A673 (cell line): ENCODE measurements around the gene EMILIN2. TPM values are rescaled to one million over a fixed set of nuclear protein-coding genes. Genes with fewer than 3 reads are reported as not detected.

Experiments
- BruUV-seq: library from RNA; stranded (reverse); fragments of 400-500 nt; replicated peaks from 2 replicates; lab custom pipeline; 2021; lab: Mats Ljungman, UMichigan
- CTCF ChIA-PET: fragments of 300-600 bp; sonication (Branson Sonifier 250); formaldehyde crosslinking; loops from one replicate; lab custom pipeline; 2022; ENCODE audit warnings: antibody characterized with exemption; lab: Charles Lee
- POLR2A ChIA-PET: fragments of 300-600 bp; sonication (Branson Sonifier 250); formaldehyde crosslinking; loops from one replicate; lab custom pipeline; 2022; ENCODE audit warnings: antibody characterized with exemption; ENCODE audit not compliant: low non-redundant PET; lab: Charles Lee
- DNase-seq: peaks from one replicate; pipeline ENCODE4 v3.0.0-alpha.2; 2015; ENCODE audit warnings: low spot score
- H3K27ac ChIP-seq: fragments of 200-600 bp; sonication (generic); 2 replicates; pipeline ENCODE4 v1.5.1; 2016; ENCODE audit warnings: mixed run types, low read depth, mild to moderate bottlenecking, mixed read lengths, antibody characterized with exemption, low read length; ENCODE audit not compliant: poor library complexity, severe bottlenecking
- H3K27me3 ChIP-seq: fragments of 200-600 bp; sonication (generic); replicated peaks from 2 replicates; pipeline ENCODE4 v1.6.1; 2017; ENCODE audit warnings: mixed run types, low read depth, mild to moderate bottlenecking, mixed read lengths, antibody characterized with exemption, low read length; ENCODE audit not compliant: insufficient read depth, poor library complexity
- H3K36me3 ChIP-seq: fragments of 200-600 bp; sonication (generic); 2 replicates; pipeline ENCODE4 v1.6.1; 2016; ENCODE audit warnings: mixed run types, mild to moderate bottlenecking, mixed read lengths, antibody characterized with exemption, low read length; ENCODE audit not compliant: insufficient read depth, poor library complexity, severe bottlenecking
- H3K4me1 ChIP-seq: fragments of 200-600 bp; sonication (generic); 2 replicates; pipeline ENCODE4 v1.6.1; 2017; ENCODE audit warnings: mixed run types, mild to moderate bottlenecking, mixed read lengths, antibody characterized with exemption, low read length; ENCODE audit not compliant: insufficient read depth, poor library complexity, severe bottlenecking
- H3K4me3 ChIP-seq: fragments of 200-600 bp; sonication (generic); 2 replicates; pipeline ENCODE4 v1.5.1; 2016; ENCODE audit warnings: low read depth, mixed run types, mild to moderate bottlenecking, mixed read lengths, low read length; ENCODE audit not compliant: poor library complexity, severe bottlenecking
- H3K9me3 ChIP-seq: fragments of 200-600 bp; sonication (generic); 2 replicates; pipeline ENCODE4 v1.6.1; 2016; ENCODE audit warnings: mixed run types, low read depth, mild to moderate bottlenecking, mixed read lengths, antibody characterized with exemption, low read length; ENCODE audit not compliant: poor library complexity, severe bottlenecking
- EZH2 ChIP-seq: fragments of 200-600 bp; sonication (generic); IDR thresholded peaks from 2 replicates; pipeline ENCODE4 v1.6.1; 2017; ENCODE audit warnings: borderline replicate concordance, low read depth, mild to moderate bottlenecking, mixed read lengths, antibody characterized with exemption, low read length; ENCODE audit not compliant: poor library complexity, severe bottlenecking
- intact Hi-C: fragments of 100-400 bp; cut with micrococcal nuclease; formaldehyde crosslinking; loops from one replicate; pipeline ENCODE4 v1.10.0; 2022; ENCODE audit not compliant: unreplicated experiment
- total RNA-seq: library from RNA; stranded (reverse); gene quantifications from 2 replicates; pipeline ENCODE4 v1.2.3, GENCODE V29; 2021
- TF ChIP-seq, protein P1 (sequence below): fragments of 300-800, 200-600 bp; sonication (generic); conservative IDR thresholded peaks from 2 replicates; pipeline ENCODE4 v1.5.1; 2017; ENCODE audit warnings: low read depth, mild to moderate bottlenecking, antibody characterized with exemption, low read length, moderate library complexity, mixed read lengths

EMILIN2 gene
- total RNA-seq, 1 experiment from 2014 or later, result 23.4 TPM

DNA sequence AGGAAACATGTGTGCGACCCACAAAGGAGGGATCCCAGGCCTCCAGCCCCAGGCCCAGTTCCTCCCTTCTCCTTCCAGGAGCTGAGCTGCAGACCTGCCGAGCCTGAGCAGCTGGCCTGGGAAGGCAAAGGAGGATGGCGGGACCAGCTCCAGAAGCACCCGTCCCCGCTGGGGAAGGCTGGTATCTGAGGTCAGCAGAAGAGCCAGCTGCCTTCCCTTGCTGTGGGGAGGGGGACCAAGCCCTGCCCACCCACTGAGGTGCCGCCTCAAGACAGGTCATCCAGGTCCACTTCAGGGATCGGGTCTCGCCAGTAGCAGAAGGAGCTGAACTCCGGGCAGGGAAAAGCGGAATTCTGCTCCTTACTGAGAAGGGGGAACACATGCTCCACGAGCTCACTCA lies 73.2 kb downstream of the EMILIN2 start:
- ChIA-PET POLR2A (no interaction called here), CTCF (interaction anchor here (1.1 kb wide), 1 partner anchor 326 kb away, joined by 3 read pairs; no protein-coding TSS in a partner anchor)
- intact Hi-C loops, result no loop called here
- TF ChIP-seq, protein P1, sequence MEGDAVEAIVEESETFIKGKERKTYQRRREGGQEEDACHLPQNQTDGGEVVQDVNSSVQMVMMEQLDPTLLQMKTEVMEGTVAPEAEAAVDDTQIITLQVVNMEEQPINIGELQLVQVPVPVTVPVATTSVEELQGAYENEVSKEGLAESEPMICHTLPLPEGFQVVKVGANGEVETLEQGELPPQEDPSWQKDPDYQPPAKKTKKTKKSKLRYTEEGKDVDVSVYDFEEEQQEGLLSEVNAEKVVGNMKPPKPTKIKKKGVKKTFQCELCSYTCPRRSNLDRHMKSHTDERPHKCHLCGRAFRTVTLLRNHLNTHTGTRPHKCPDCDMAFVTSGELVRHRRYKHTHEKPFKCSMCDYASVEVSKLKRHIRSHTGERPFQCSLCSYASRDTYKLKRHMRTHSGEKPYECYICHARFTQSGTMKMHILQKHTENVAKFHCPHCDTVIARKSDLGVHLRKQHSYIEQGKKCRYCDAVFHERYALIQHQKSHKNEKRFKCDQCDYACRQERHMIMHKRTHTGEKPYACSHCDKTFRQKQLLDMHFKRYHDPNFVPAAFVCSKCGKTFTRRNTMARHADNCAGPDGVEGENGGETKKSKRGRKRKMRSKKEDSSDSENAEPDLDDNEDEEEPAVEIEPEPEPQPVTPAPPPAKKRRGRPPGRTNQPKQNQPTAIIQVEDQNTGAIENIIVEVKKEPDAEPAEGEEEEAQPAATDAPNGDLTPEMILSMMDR, result no peak
- no peak for TF ChIP-seq EZH2
- peak overlapping the region; percentile 37 for H3K27ac ChIP-seq
- no peak for DNase-seq
- H3K4me1 ChIP-seq, result peaks cover 5% of the 10 kb centered on the region
- peaks cover 64% of the 10 kb centered on the region for H3K36me3 ChIP-seq
- H3K9me3 ChIP-seq, result no peaks in the 10 kb centered on the region
- no peak overlapping the region for H3K4me3 ChIP-seq
- BruUV-seq, result no TSS peak
- H3K27me3 ChIP-seq, result no peaks in the 10 kb centered on the region

DNA sequence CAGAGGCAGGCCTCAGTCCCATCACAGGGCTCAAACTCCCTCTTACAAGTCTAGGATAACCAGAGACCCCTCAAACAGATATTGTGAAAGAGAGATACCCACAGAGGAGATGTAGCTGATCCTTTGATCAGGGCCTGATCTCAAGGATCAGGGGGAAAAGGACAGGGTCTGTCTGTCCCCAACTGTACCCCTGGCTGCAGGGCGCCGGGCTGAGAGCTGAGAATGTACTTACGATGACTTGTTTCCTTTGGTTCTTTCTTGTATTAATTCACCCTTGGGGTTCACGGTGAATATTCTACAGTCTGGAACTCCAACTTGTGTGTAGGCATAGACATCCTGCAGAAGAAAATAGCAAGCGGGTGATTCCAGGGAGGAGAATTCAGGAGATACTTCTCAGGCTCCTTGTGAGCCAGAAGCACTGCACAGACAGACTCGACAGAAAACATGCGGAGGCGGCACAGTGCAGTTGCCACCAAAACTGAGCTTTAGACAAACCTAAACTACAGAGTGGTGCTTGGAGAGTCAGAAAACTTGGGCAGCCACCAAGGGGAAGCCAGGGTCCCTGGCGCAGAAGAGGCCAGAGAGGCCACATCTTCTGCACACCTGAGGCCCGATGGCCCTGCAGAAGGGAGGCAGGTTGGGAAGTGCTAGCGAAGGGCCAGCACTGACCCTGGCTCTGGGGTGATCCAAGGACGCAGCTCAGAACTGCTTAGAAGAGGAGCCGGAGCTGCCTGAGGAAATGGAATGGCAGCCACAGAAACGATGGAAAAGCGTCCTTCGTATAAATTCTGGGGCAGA lies 73.9 kb downstream of the EMILIN2 start:
- Histone ChIP-seq H3K9me3 (no peaks in the 10 kb centered on the region), H3K4me3 (no peak overlapping the region), H3K27me3 (no peaks in the 10 kb centered on the region), H3K27ac (no peak overlapping the region), H3K4me1 (peaks cover 5% of the 10 kb centered on the region), H3K36me3 (peaks cover 65% of the 10 kb centered on the region)
- intact Hi-C loops, result no loop called here
- no TSS peak for BruUV-seq
- no peak for TF ChIP-seq EZH2
- TF ChIP-seq, protein P1, result no peak
- ChIA-PET CTCF (interaction anchor here (1.1 kb wide), 1 partner anchor 325 kb away, joined by 3 read pairs; no protein-coding TSS in a partner anchor), POLR2A (no interaction called here)
- no peak for DNase-seq

DNA sequence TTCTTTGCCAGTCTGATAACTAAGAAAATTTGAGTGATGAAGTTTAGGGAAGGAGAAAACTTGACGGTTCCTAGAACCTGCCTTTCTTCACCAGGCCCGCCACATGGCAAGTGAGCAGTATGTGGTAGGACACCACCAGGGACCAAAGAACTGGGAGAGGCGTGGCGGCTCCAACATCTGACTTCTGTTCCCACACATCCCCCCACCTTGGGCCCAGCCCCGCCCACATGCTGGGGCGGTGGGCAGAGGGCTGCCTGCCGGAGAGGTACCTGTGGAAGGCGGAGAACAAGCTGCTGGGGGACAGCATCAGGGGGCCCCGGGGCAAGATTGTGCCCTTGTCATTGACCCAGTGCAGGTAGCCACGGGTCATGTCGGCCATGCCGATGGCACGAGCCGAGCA lies 75.0 kb downstream of the EMILIN2 start:
- BruUV-seq, result no TSS peak
- no peak overlapping the region for H3K27ac ChIP-seq
- TF ChIP-seq, protein P1, result no peak
- TF ChIP-seq EZH2, result no peak
- H3K27me3 ChIP-seq, result no peaks in the 10 kb centered on the region
- H3K4me1 ChIP-seq, result peaks cover 5% of the 10 kb centered on the region
- H3K36me3 ChIP-seq, result peaks cover 56% of the 10 kb centered on the region
- no peak overlapping the region for H3K4me3 ChIP-seq
- no peaks in the 10 kb centered on the region for H3K9me3 ChIP-seq
- intact Hi-C loops, result no loop called here
- CTCF ChIA-PET, result no interaction called here
- DNase-seq, result no peak
- POLR2A ChIA-PET, result no interaction called here
